Colonic mucosa (tissue), 4 donors: ENCODE results near the gene INTS11. TPM values are rescaled to one million over a fixed set of nuclear protein-coding genes. Genes with fewer than 3 reads are reported as not detected.

Experiments
- DNase-seq: peaks from one replicate; pipeline ENCODE4 v3.0.0-alpha.2; 2020
- H3K27ac ChIP-seq: fragments of 200-600 bp; one replicate; pipeline ENCODE4 v1.8.0; 2021
- H3K27me3 ChIP-seq: fragments of 200-600 bp; one replicate; pipeline ENCODE4 v1.8.0; 2021
- H3K36me3 ChIP-seq: fragments of 200-600 bp; one replicate; pipeline ENCODE4 v1.8.0; 2021
- H3K4me1 ChIP-seq: fragments of 200-600 bp; one replicate; pipeline ENCODE4 v1.8.0; 2021; ENCODE audit warnings: mild to moderate bottlenecking
- H3K4me3 ChIP-seq: fragments of 200-600 bp; one replicate; pipeline ENCODE4 v1.8.0; 2021
- H3K9ac ChIP-seq, 2 donors: one replicate each; pipeline ENCODE4 v1.7.0; 2013; ENCODE audit warnings: control low read depth in 2 of 2, low read depth in 2 of 2, low read length in 2 of 2
- H3K9me3 ChIP-seq: fragments of 200-600 bp; one replicate; pipeline ENCODE4 v1.8.0; 2021
- intact Hi-C: fragments of 100-400 bp; cut with DNase I; formaldehyde crosslinking; loops from one replicate; pipeline ENCODE4 v1.14.1; 2022
- total RNA-seq, 2 donors: library from RNA; stranded (reverse); fragmentation: NEBNext Ultra II Directional in 1 of 2; extraction: Animal tissue kit (Norgen Biotek cat#: 25700) in 1 of 2; gene quantifications; one replicate each; pipeline ENCODE4 v1.2.1, GENCODE V29; 2021
- TF ChIP-seq, protein P1 (sequence below): fragments of 200-600 bp; IDR thresholded peaks from one replicate; pipeline ENCODE4 v1.8.0; 2022; ENCODE audit warnings: antibody characterized with exemption, mild to moderate bottlenecking
- donor health status: healthy.
- donor health status: DM: no; HTN: no; CAD: no.
- donor health status: DM: no; HTN: no; CAD: no.

INTS11 gene
- total RNA-seq, 2 donors from 2014 or later, result 70.6 to 126 TPM

DNA sequence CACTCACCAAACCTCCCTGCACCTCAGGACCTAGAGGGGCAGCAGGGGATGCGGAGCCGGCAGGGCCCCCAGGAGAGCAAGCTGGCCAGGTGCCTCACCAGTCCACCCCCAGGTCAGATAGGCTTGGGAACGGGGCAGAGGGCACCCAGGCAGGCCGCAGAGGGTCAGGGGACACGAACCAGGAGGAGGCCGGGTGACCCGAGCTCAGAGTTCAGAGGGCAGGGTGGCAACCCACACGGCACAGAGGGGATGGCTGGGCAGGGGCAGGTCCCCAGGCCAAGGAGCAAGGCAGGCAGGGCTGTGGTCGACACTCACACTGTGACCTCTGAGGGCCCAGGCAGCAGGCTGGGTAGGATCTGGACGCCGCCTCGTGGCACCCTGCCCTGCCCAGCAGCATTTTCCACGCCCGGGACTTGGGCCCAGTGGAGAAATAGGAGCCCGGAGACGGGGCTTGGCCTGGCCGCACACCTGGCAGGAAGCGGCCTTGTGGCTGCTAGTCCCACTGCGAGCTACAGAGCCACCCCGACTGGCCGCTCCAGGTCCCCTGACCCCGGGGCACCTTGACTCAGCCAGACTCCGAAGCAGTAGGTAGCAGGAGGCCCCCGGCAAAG, 19.5 kb upstream of the INTS11 start:
- Histone ChIP-seq H3K36me3 (no peaks in the 10 kb centered on the region), H3K4me3 (no peak overlapping the region), H3K9ac (no peak overlapping the region), H3K4me1 (peaks cover 17% of the 10 kb centered on the region), H3K9me3 (no peaks in the 10 kb centered on the region), H3K27ac (no peak overlapping the region), H3K27me3 (no peaks in the 10 kb centered on the region)
- DNase-seq, result no peak
- TF ChIP-seq, protein P1, sequence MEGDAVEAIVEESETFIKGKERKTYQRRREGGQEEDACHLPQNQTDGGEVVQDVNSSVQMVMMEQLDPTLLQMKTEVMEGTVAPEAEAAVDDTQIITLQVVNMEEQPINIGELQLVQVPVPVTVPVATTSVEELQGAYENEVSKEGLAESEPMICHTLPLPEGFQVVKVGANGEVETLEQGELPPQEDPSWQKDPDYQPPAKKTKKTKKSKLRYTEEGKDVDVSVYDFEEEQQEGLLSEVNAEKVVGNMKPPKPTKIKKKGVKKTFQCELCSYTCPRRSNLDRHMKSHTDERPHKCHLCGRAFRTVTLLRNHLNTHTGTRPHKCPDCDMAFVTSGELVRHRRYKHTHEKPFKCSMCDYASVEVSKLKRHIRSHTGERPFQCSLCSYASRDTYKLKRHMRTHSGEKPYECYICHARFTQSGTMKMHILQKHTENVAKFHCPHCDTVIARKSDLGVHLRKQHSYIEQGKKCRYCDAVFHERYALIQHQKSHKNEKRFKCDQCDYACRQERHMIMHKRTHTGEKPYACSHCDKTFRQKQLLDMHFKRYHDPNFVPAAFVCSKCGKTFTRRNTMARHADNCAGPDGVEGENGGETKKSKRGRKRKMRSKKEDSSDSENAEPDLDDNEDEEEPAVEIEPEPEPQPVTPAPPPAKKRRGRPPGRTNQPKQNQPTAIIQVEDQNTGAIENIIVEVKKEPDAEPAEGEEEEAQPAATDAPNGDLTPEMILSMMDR, result no peak
- intact Hi-C loops, result no loop called here

DNA sequence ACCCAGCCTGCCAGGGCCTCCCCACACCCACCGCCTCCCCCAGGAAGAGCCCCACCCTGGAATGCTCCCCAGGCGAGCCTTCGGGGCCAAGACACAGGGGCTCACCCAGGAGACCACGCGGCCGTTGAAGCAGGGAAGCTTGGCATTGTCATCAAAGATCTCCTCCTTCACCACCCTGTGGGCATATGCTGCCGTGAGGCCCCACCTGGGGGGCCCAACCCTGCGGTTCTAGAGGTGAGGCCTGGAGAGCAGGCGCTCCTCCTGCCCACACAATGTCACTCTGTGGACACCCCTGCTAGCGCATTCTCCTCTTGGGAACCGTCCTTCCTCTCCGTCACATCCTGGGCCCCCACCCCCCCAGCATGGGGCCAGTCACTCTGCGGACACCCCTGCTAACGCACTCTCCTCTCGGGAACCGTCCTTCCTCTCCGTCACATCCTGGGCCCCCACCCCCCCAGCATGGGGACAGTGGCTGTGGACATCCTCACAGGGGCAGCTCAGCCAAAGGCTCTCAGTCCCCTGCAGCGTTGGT, 18.2 kb upstream of the INTS11 start:
- TF ChIP-seq, protein P1, result no peak
- Histone ChIP-seq H3K9me3 (no peaks in the 10 kb centered on the region), H3K36me3 (no peaks in the 10 kb centered on the region), H3K4me1 (peaks cover 14% of the 10 kb centered on the region), H3K9ac (no peak overlapping the region), H3K27me3 (no peaks in the 10 kb centered on the region), H3K4me3 (no peak overlapping the region), H3K27ac (no peak overlapping the region)
- no peak for DNase-seq
- intact Hi-C loops, result no loop called here

DNA sequence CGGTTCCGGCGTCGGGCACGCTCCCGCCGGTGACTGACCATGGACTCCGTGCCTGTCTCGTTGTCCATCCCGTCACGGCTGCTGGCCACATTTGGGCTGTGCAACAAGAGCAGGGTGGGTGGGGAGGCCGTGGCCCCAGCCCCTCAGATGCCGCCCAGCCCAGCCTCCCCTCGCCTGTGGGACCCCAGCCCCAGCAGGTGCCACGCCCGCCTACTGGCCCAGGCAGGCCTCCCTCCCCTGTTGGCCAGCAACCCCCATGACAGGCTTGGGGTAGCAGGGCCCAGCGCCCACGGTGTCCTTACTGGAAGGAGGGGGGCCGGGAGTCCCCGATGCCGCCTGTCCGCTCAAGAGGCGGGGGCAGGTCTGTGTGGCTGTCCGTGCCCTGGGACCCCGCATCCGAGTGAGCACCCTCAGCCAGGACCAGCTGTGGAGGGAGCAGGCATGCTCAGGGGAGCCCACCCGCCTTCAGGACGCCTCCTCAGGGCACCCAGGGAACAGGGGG, 17.7 kb upstream of the INTS11 start:
- Histone ChIP-seq H3K27ac (no peak overlapping the region), H3K36me3 (no peaks in the 10 kb centered on the region), H3K27me3 (no peaks in the 10 kb centered on the region), H3K9ac (no peak overlapping the region), H3K4me3 (no peak overlapping the region), H3K9me3 (no peaks in the 10 kb centered on the region), H3K4me1 (peaks cover 9% of the 10 kb centered on the region)
- intact Hi-C loops, result no loop called here
- DNase-seq, result no peak
- TF ChIP-seq, protein P1, result no peak

DNA sequence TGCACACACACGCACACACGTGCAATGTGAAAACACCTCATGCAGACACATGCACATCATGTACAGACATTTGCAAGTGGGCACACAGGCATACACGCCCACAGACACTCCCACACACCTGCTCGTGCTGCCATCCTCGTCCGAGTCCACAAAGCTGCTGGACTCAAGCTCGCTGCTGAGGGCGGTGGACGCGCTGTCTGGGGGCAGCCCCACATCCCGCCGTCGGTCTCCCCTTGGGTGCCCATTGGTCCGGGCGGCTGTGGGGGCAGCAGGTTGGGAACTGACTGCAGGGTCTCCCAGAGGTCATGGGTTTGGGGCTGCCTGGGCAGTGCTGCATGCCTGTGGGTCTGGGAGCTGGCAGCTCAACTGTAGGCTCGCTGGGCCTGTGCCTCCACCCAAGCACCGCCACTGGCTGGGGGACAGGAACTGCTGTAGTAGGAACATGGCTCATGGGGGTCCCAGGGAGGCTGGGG, 17.1 kb upstream of the INTS11 start:
- no peaks in the 10 kb centered on the region for H3K36me3 ChIP-seq
- DNase-seq, result no peak
- intact Hi-C loops, result no loop called here
- H3K27me3 ChIP-seq, result no peaks in the 10 kb centered on the region
- H3K4me3 ChIP-seq, result no peak overlapping the region
- no peak overlapping the region for H3K9ac ChIP-seq
- H3K9me3 ChIP-seq, result no peaks in the 10 kb centered on the region
- TF ChIP-seq, protein P1, result no peak
- H3K27ac ChIP-seq, result no peak overlapping the region
- peaks cover 9% of the 10 kb centered on the region for H3K4me1 ChIP-seq

DNA sequence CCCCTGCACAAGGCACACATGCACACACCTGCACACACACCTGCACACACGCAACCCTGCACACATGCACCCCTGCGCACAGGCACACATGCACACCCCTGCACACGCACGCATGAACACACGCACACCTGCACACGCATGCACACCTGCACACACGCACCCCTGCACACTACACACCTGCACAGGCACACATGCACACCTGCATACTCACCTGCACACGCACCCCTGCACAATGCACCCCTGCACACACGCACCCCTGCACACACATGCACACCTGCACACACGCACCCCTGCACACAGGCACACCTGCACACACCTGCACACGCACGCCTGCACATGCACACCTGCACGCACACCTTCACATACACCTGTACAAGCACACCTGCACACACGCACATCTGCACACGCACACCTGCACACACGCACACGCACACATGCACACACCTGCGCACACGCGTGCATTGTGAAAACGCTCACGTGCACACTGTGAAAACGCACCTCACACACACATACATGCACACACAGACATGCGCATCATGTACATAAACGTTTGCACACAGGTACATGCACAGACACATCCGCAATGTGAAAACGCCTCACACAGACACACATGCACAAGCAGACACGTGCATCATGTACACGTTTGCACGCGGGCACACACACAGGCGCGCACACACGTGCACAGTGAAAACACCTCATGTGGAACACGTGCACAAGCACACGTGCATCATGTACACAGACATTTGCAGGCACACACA, 16.5 kb upstream of the INTS11 start:
- Histone ChIP-seq H3K4me1 (peaks cover 9% of the 10 kb centered on the region), H3K36me3 (no peaks in the 10 kb centered on the region), H3K27ac (no peak overlapping the region), H3K9ac (no peak overlapping the region), H3K27me3 (no peaks in the 10 kb centered on the region), H3K4me3 (no peak overlapping the region), H3K9me3 (no peaks in the 10 kb centered on the region)
- TF ChIP-seq, protein P1, result no peak
- intact Hi-C loops, result no loop called here
- no peak for DNase-seq
